GM18870 (cell line): ENCODE data around the gene KANK3.
A peak's percentile ranks its signal among the peaks of the same experiment; 100 is the strongest.
"Not testable (repeated sequence)": the region's sequence is repeated elsewhere in the genome, so short reads cannot be mapped to it uniquely, and the experiment has no call there.

Experiments
- ATAC-seq: cut with Tn5 transposase; IDR thresholded peaks from one replicate; pipeline ENCODE4 v1.9.1; 2021; ENCODE audit warnings: moderate library complexity; ENCODE audit not compliant: unreplicated experiment

KANK3 gene

DNA sequence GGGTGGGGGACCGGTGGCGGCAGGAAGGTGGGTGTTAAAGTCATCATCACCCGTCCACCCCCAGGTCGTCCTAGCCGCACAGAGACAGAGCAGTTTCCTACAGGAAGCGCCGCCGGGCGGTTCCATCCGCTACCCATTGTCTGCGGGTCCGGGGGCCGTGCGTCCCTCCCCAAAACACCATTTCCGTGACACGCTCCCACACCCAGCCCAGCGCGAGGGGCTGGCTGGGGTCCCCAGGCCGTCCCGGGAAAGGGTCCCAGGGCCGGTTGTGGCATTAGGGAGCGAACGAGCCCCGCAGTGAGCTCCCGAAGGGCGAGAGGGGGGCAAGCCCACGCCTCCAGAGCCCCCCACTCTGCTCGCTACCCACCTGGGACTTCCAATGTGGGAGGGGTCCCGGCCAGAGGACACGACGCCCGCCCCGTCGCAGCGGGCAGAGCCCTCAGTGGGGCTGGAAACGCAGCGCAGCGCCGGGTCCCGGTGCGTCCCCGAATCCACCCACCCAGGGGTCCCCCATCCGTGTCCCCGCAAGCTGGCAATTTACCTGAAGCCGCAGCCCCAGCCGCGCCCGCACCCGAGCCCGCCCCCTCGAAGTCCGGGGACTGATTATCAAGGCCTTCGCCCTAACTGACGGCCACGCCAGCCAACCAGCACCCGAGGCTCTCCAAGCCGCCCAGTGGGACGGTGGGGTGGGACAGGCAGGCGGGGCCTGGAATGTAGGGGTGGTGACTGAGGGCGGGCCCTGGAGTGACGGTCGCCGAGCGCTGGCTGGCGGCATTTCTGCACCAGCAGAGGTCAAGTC is at the start of gene KANK3:
Gene KANK3 (minus strand): TSS at position 579 of the 799 bp plus-strand sequence. CDS start 5,434 bp downstream, outside the sequence.
- no peak for ATAC-seq

DNA sequence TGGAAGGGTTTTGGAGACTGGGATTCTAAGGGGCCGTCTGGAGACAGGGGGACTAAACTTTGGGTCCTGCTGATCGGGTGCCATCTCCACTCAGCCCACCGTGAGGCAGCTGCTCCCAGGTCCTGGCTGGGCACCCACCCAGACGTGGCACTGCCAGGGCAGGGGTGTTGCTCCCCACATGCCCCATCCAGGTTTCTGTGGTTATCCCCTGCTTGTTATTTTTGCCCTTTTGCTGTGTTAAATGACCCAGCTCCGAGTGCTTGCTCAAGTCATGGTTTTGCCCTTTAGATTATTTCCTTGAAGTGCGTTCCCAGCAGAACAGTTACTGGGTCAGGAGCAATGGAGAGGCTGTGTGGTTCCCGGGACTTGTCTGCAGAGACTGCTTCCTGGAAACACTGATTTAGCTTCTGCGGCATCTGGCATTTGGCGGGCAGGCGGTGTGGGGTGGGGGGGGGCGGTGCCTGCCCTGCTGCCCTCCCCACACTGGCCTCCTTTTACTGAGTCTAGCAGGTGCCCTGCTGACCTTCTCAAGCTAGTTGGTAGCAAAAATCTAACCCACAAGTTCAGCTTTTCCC is 49.0 kb upstream of the KANK3 start:
- ATAC-seq = no peak

DNA sequence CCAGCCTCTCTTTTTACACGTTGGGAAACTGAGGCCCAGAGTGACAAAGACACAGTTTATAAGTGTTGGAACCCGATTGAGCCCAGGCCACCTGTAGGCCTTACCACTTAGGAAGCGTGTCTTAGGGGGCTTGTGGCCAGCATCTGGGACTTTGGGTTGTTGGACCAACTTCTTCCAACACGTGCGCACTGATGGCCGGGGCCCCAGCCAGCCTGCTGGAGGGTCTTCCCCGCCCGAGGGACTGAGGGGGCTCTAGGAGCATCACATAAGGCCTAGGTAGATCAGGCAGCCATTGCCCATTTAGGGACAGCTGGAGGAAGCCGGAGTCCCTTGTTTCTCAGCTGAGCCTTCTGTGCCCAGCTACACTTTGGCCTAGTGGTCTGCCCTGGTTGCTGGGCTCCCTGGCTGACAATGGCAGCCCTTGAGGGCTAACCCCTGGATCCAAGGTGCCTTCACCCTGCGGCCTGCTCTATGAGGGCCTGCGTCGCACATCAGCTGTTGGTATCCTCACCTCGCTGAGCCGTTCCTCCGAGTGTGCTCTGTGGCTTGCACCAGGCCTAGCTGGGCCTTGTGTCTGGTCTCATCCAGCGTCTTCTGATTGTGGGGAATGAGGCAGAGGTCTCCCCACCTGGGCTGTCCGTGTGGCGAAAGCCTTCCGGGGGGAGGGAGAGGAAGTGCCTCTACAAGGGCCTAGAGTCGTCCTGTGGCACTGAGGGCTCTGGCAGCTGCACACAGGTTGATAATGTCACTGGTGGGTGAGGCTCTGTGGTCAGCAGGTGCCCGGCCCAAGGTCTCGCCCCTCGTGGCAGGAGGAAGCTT is 48.3 kb upstream of the KANK3 start:
- no peak for ATAC-seq

DNA sequence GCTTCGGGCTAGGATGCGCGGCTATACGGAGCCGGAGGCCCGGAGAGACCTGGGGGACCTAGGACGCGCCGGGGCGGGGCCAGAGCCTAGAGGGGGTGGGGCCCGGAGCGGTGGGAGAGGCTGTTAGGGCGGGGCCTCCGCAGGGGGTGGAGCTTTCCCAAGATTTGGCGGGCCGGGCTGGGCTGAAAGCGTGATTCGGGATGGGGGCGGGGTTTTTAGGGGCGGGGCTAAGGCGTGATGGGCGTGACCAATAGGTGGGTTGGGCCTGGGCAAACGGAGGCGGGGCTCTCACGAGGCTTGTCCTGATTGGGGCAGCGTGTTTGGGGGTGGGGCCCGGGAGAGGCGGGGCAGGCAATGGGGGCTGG is 47.5 kb upstream of the KANK3 start:
- ATAC-seq = peak; percentile 5

DNA sequence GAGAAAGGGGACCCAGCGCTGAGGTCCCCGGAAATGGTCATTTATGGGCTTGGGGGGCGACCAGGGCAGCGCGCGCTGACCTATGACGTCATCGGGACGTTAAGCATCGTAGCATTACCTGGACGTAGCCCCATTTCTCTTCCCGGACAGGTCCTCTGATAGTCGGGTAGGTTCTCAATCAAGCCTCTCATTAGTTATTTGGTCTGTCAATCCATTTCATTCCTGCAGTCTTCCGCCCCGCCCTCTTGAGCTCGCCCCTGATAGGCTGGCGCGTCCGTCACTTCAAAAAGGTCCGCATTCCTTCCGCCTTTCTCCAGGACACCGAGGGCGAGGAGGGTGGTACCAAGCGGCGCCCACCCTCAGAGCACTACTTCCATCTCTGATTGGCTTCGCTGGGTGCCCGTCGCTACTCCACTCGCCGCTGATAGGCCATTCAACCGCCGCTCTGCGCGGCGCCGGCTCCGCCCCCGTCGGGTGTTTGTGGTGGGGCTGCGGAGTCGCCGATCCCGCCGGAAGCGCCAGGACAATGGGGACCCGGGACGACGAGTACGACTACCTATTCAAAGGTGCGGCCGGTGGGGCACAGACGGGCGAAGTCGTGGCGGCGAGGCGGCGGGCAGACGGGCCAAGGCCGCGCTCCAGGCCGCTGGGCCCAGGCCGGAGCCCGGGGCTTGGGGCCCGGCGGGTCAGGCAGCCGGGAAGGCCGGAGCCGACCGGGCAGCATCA is 47.0 kb upstream of the KANK3 start, which contains the start of gene RAB11B:
Gene RAB11B (plus strand): TSS at position 470 of the 726 bp plus-strand sequence. CDS start 57 bp downstream, at position 527.
- peak; percentile 95 for ATAC-seq

DNA sequence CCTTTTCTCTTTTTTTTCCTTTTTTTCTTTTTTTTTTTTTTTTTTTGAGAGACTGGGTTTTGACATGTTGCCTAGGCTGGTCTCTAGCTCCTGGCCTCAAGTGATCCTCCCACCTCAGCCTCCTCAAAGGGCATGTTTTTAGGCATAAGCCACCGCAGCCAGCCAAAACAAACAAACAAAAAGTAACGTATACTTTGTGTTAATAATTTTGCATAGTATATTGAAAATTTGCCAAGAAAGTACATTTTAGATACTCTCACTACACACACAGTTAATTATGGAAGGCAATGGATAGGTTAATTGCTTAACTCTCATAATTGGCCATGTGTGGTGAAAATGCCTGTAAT is 45.5 kb upstream of the KANK3 start:
- ATAC-seq = no peak

DNA sequence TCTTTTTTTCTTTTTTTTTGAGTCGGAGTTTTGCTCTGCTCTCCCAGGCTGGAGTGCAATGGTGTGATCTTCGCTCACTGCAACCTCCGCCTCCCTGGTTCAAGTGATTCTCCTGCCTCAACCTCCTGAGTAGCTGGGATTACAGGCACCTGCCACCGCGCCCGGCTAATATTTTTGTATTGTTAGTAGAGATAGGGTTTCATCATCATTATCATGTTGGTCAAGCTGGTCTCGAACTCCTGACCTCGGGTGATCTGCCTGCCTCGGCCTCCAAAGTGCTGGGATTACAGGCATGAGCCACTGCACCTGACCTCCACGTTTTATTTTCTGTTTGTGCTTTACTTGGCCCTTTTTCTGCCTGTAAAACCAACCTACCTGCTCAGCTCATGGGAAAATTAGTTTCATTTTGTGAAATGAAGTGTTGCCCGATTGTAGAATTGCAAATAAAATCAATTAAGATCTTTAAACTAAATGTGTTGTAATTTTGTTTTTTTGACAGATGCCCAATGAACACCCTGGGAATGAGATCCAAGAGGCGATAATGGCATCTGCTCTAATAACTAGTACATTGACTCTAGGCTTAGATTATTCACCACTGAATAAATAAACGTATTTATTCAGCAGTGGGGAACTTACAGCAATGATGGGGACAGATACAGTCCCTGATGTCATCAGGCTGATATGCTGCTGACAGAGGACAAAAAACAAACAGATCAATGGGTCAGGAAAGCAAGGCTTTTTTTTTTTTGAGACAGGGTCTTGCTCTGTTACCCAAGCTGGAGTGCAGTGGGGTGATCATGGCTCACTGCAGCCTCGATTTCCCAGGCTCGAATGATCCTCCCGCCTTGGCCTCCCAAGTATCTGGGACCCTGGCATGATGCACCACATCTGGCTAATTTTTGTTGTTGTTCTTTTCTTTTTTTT is 44.9 kb upstream of the KANK3 start:
- ATAC-seq = no peak

DNA sequence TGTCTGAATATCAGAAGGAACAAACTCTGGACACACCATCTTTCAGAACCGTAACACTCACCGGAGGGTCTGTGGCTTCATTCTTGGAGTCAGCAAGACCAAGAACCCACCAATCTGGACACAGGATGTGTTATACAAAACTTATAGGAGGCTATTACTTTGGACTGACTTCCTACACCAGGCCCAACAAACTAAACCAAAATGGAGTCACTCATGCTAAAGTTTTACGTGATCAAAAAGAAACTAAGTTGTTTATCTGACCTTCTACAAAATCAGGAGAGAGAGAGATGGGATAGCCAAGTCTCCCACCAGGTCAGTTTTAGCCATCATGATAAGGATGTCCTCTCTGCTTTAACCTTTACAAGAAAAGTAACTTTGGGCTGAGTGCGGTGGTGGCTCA is 43.9 kb upstream of the KANK3 start:
- ATAC-seq = no peak

DNA sequence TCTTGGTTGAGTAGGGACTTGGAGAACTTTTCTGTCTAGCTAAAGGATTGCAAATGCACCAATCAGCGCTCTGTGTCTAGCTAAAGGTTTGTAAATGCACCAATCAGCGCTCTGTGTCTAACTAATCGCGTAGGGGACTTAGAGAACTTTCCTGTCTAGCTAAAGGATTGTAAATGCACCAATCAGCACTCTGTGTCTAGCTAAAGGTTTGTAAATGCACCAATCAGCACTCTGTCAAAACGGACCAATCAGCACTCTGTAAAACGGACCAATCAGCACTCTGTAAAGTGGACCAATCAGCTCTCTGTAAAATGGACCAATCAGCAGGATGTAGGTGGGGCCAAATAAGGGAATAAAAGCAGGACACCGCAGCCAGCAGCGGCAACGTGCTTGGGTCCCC is 43.4 kb upstream of the KANK3 start:
- not testable (repeated sequence) for ATAC-seq

DNA sequence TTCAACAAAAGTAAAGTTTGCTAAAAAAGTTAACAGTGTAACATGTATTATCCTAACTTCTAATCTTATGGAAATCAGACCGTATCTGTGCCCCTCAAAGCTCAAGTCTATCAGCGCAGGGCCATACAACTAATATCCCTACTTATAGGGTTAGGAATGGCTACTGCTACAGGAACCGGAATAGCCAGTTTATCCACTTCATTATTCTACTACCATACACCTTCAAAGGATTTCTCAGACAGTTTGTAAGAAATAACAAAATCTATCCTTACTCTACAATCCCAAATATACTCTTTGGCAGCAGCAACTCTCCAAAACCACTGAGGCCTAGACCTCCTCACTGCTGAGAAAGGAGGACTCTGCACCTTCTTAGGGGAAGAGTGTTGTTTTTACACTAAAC is 42.5 kb upstream of the KANK3 start:
- ATAC-seq = not testable (repeated sequence)

DNA sequence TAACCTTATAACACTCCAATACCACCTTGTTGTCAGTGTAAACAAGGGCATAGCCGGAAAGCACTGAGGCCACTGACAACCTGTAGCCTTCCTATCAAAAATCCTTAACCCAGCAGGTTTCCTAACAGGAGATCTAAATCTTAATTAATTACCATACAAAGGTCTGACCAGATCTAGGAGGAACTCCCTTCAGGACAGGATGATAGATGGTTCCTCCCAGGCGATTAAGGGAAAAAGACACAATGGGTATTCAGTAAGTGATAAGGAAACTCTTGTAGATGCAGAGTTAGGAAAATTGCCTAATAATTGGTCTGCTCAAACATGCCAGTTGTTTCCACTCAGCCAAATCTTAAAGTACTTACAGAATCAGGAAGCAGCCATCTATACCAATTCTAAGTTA is 42.0 kb upstream of the KANK3 start:
- ATAC-seq = not testable (repeated sequence)

DNA sequence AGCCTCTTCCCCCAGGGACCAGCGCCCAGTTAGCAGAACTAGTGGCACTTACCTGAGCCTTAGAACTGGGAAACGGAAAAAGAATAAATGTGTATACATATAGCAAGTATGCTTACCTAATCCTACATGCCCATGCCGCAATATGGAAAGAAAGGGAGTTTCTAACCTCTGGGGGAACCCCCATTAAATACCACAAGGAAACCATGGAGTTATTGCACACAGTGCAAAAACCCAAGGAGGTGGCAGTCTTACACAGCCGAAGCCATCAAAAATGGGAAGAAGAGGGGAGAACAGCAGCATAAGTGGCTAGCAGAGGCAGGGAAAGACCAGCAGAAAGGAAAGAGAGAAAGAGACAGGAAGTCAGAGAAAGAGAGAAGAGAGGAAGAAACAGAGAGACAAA is 41.5 kb upstream of the KANK3 start:
- ATAC-seq = not testable (repeated sequence)

DNA sequence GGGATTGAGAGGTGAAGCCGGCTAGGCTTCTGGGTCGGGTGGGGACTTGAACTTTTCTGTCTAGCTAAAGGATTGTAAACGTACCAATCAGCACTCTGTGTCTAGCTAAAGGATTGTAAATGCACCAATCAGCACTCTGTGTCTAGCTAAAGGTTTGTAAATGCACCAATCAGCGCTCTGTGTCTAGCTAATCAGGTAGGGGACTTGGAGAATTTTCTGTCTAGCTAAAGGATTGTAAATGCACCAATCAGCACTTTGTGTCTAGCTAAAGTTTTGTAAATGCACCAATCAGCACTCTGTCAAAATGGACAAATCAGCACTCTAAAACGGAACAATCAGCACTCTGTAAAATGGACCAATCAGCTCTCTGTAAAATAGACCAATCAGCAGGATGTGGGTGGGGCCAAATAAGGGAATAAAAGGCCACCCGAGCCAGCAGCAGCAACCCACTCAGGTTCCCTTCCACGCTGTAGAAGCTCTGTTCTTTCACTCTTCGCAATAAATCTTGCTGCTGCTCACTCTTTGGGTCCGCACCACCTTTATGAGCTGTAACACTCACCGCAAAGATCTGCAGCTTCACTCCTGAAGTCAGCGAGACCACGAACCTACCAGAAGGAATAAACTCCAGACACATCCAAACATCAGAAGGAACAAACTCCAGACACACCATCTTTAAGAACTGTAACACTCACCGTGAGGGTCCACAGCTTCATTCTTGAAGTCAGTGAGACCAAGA is 36.3 kb upstream of the KANK3 start:
- not testable (repeated sequence) for ATAC-seq

DNA sequence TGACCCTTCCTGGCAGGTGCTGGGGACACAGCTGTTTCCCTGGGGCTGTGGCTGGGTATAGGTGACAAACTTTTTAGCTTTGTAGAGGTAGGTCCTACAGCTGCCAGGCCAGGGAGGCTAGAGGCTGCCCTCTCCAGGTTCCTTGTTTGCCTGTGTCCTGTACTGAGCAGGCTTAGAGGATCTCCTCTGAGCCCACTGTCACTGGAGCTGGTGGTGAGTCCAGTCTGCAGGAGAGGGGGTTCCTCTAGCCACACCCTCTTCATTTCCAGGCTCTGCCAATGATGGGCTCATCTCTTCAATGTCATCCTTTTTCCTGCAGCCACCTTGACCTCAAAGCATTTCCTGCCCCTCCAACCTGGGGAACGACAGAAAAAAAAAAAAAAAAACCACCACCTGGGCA is 34.5 kb upstream of the KANK3 start:
- no peak for ATAC-seq

DNA sequence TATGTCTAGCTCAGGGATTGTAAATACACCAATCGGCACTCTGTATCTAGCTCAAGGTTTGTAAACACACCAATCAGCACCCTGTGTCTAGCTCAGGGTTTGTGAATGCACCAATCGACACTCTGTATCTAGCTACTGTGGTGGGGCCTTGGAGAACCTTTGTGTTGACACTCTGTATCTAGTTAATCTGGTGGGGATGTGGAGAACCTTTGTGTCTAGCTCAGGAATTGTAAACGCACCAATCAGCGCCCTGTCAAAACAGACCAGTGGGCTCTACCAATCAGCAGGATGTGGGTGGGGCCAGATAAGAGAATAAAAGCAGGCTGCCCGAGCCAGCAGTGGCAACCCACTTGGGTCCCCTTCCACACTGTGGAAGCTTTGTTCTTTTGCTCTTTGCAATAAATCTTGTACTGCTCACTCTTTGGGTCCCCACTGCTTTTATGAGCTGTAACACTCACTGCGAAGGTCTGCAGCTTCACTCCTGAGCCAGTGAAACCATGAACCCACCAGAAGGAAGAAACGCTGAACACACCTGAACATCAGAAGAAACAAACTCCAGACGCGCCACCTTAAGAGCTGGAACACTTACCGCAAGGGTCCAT is 33.4 kb upstream of the KANK3 start:
- ATAC-seq = not testable (repeated sequence)

DNA sequence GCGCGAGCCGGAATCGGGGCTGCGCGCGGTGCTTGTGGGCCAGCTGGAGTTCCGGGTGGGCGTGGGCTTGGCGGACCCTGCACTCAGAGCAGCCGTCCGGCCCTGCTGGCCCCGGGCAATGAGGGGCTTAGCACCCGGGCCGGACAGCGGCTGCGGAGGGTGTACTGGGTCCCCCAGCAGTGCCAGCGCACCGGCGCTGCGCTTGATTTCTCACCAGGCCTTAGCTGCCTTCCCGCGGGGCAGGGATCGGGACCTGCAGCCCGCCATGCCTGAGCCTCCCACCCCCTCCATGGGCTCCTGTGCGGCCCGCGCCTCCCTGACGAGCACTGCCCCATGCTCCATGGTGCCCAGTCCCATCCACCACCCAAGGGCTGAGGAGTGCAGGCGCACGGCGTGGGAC is 32.7 kb upstream of the KANK3 start:
- ATAC-seq = not testable (repeated sequence)

DNA sequence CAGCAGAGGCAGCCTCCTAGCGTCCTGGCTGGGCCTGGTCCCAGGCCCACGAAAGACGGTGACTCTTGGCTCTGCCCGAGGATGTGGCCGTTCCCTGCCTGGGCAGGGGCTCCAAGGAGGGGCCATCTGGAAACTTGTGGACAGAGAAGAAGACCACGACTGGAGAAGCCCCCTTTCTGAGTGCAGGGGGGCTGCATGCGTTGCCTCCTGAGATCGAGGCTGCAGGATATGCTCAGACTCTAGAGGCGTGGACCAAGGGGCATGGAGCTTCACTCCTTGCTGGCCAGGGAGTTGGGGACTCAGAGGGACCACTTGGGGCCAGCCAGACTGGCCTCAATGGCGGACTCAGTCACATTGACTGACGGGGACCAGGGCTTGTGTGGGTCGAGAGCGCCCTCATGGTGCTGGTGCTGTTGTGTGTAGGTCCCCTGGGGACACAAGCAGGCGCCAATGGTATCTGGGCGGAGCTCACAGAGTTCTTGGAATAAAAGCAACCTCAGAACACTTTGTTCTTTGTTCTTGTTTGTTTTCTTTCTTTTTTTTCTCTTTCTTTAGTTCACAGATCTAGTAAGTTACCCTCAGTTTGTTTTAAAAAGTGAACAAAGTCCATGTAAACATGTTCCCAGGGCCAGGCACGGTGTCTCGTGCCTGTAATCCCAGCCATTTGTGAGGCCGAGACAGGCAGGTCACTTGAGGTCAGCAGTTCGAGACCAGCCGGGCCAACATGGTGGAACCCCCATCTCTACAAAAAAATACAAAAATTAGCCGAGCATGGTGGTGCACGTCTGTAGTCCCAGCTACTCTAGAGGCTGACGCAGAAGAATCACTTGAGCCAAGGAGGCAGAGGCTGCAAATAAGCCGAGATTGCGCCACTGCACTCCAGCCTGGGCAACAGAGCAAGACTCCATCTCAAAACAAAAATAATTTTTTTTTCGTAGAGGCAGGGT is 31.1 kb upstream of the KANK3 start:
- ATAC-seq = no peak
